Adrenal gland (tissue), 12 donors: ENCODE data around the gene KSR2. TPM values are rescaled to one million over a fixed set of nuclear protein-coding genes. Genes with fewer than 3 reads are reported as not detected.

Experiments
- DNase-seq, 7 donors: peaks; one replicate each; pipeline ENCODE4 v3.0.0-alpha.2; 2019 to 2020
- H3K27ac ChIP-seq, 5 donors: fragments of 200-600 bp; sonication (generic) in 4 of 5; 1 replicate in 3 of 5; 2 replicates in 2 of 5; pipeline versions ENCODE4 v1.5.1 to v1.8.0; 2016 to 2020; ENCODE audit warnings: mild to moderate bottlenecking in 1 of 5
- H3K27me3 ChIP-seq: fragments of 200-600 bp; 2 replicates; pipeline ENCODE4 v1.8.0; 2021
- H3K36me3 ChIP-seq, 2 donors: fragments of 200-600 bp; replicated peaks in 1 of 2; 1 replicate in 1 of 2; 2 replicates in 1 of 2; pipeline versions ENCODE4 v1.5.1 to v1.8.0; 2018 to 2022
- H3K4me1 ChIP-seq, 2 donors: fragments of 200-600 bp; replicated peaks in 1 of 2; 1 replicate in 1 of 2; 2 replicates in 1 of 2; pipeline versions ENCODE4 v1.5.1 to v1.8.0; 2018 to 2021
- H3K4me3 ChIP-seq, 4 donors: fragments of 200-600 bp; sonication (generic) in 3 of 4; one replicate each; pipeline ENCODE4 v1.5.1; 2016 to 2018
- H3K9me3 ChIP-seq, 3 donors: fragments of 200-600 bp; sonication (generic) in 1 of 3; replicated peaks in 1 of 3; 1 replicate in 2 of 3; 2 replicates in 1 of 3; pipeline versions ENCODE4 v1.5.1 to v1.8.0; 2016 to 2021
- POLR2A ChIP-seq, 2 donors: fragments of 450-650 bp; IDR thresholded peaks; one replicate each; pipeline ENCODE4 v1.6.1; 2017; ENCODE audit warnings: antibody characterized with exemption in 2 of 2, mild to moderate bottlenecking in 2 of 2, moderate library complexity in 1 of 2
- WGBS, 4 donors: extraction: QIAGEN DNeasy Blood & Tissue Kit in 2 of 4; methylation state at CpG; one replicate each; pipeline versions ENCODE4 v1.1.5 to v1.1.7; 2013 to 2017; 5-methylcytosine and 5-hydroxymethylcytosine counted together
- intact Hi-C, 2 donors: fragments of 100-400 bp; cut with DNase I; formaldehyde crosslinking; loops; one replicate each; pipeline versions ENCODE4 v1.14.1 to v1.15.0; 2022 to 2023
- polyA plus RNA-seq, 3 donors: library from polyadenylated mRNA; stranded (reverse); fragments of 200-250 nt in 2 of 3; fragments of 350-450 nt in 1 of 3; fragmentation: Illumina TruSeq in 1 of 3; extraction: RNeasy Lipid Tissue Mini Kit (QIAGEN cat#74804) in 1 of 3; gene quantifications; one replicate each; pipeline ENCODE4 v1.2.3, GENCODE V29; 2013 to 2014
- total RNA-seq, 9 donors: library from RNA; depleted of rRNA in 4 of 9; stranded (reverse); fragments of >200 nt in 4 of 9; fragments of 120-200 nt in 1 of 9; fragmentation: NEBNext Ultra II Directional in 1 of 9; extraction: Animal tissue kit (Norgen Biotek cat#: 25700) in 1 of 9; gene quantifications; one replicate each; pipeline versions ENCODE4 v1.1.0 to v1.2.4, GENCODE V29; 2013 to 2023
- TF ChIP-seq, protein P1 (sequence below), 6 experiments: fragments of 450-650 bp in 4 of 6; fragments of 200-600 bp in 2 of 6; sonication (generic) in 1 of 6; IDR thresholded peaks; 1 replicate in 5 of 6; 2 replicates in 1 of 6; pipeline versions ENCODE4 v1.5.1 to v1.8.0; 2016 to 2021; ENCODE audit warnings: antibody characterized with exemption in 6 of 6, mild to moderate bottlenecking in 2 of 6, moderate library complexity in 1 of 6
- donor health status: healthy with polysubstance abuse.
- donor health status: Bipolar disorder and iron deficiency.
- donor health status: DM: yes; HTN: yes; CAD: no.
- donor health status: DM: no; HTN: no; CAD: no.
- donor health status: DM: no; HTN: no; CAD: no.
- donor health status: DM: yes; HTN: yes; CAD: no.

Gene KSR2
- total and polyA plus RNA-seq, 12 donors, result 0.03 to 2.7 (median 0.84) TPM; not detected in 3

DNA sequence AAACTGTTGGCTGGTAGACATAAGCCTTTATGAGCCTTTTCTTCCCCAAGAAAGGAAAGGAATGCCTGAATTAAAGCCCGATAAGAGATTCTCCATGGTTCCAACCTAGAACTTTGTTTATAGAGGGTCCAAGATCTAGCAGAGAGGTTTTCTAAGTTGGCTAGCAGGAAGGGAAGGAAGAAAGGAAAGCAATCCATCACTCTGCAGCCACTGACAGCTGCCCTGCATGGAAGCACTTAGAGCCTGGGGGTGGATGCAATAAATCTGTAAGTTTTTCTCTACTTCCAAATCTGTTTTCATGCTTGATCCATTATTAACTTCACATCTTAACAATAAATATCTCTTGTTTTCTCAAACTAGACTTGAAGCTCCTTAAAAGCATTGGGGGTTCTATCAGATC, 224.4 kb downstream of the KSR2 start:
- Histone ChIP-seq H3K36me3 (no peaks in the 10 kb centered on the region), H3K4me3 (no peak overlapping the region), H3K27ac (no peak overlapping the region), H3K27me3 (no peaks in the 10 kb centered on the region), H3K4me1 (no peaks in the 10 kb centered on the region), H3K9me3 (no peaks in the 10 kb centered on the region)
- no peak for TF ChIP-seq POLR2A (IDR thresholded peaks at IDR 0.05)
- TF ChIP-seq, protein P1, sequence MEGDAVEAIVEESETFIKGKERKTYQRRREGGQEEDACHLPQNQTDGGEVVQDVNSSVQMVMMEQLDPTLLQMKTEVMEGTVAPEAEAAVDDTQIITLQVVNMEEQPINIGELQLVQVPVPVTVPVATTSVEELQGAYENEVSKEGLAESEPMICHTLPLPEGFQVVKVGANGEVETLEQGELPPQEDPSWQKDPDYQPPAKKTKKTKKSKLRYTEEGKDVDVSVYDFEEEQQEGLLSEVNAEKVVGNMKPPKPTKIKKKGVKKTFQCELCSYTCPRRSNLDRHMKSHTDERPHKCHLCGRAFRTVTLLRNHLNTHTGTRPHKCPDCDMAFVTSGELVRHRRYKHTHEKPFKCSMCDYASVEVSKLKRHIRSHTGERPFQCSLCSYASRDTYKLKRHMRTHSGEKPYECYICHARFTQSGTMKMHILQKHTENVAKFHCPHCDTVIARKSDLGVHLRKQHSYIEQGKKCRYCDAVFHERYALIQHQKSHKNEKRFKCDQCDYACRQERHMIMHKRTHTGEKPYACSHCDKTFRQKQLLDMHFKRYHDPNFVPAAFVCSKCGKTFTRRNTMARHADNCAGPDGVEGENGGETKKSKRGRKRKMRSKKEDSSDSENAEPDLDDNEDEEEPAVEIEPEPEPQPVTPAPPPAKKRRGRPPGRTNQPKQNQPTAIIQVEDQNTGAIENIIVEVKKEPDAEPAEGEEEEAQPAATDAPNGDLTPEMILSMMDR (IDR thresholded peaks at IDR 0.05), result no peak
- intact Hi-C loops, result no loop called here
- no peak for DNase-seq
- 25 to 53% (median 45%) methylated on average over 1 of the region's 1 CpG for WGBS, 4 donors

GRCh38 chr12:117743761-117744160, 225.0 kb downstream of the KSR2 start:
- intact Hi-C loops, result no loop called here
- TF ChIP-seq, protein P1 (IDR thresholded peaks at IDR 0.05), result no peak
- TF ChIP-seq POLR2A (IDR thresholded peaks at IDR 0.05), result no peak
- no peak overlapping the region for H3K27ac ChIP-seq
- 67 to 95% (median 83%) methylated on average over 1 of the region's 1 CpG for WGBS, 4 donors
- no peak for DNase-seq
- no peaks in the 10 kb centered on the region for H3K4me1 ChIP-seq
- H3K36me3 ChIP-seq, result no peaks in the 10 kb centered on the region
- no peaks in the 10 kb centered on the region for H3K27me3 ChIP-seq
- H3K4me3 ChIP-seq, result no peak overlapping the region
- H3K9me3 ChIP-seq, result no peaks in the 10 kb centered on the region

DNA sequence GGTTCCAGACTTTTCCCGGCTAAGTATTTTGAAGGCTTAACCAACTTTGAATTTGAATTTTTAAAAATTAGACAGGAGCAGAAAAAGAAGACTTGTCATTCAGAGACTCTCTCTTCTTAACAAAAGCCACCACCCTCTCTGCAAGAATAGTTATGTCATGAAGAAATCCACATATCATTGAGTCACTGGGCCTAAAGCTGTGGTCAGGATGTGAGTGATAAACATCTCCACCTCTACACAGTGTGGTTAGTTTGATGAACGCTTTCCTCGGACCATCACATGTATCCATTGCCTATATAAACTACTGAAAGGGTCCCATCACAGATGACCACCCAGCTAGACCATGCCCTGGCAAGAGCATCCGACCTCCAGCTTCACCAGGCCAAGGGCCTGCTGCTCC, 226.1 kb downstream of the KSR2 start:
- no peaks in the 10 kb centered on the region for H3K36me3 ChIP-seq
- H3K9me3 ChIP-seq, result no peaks in the 10 kb centered on the region
- no peak for DNase-seq
- 64 to 76% (median 74%) methylated on average over 4 of the region's 4 CpGs for WGBS, 4 donors
- no peaks in the 10 kb centered on the region for H3K27me3 ChIP-seq
- intact Hi-C loops, result no loop called here
- no peaks in the 10 kb centered on the region for H3K4me1 ChIP-seq
- TF ChIP-seq, protein P1 (IDR thresholded peaks at IDR 0.05), result no peak
- TF ChIP-seq POLR2A (IDR thresholded peaks at IDR 0.05), result no peak
- H3K4me3 ChIP-seq, result no peak overlapping the region
- no peak overlapping the region for H3K27ac ChIP-seq

DNA sequence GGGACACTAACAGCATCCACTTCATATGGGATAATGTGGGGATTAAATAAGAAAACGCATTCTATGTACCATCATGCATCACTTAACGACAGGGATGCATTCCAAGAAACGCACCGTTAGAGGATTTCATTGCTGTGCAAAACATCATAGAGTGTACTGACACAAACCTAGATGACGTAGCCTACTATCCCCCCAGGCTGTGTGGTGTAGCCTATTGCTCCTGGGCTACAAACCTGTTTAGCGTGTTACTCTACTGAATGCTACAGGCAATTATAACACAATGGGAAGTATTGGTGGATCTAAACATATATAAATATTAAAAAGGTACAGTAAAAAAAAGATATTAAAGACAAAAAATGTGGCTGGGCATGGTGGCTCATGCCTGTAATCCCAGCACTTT, 230.6 kb downstream of the KSR2 start:
- no peaks in the 10 kb centered on the region for H3K4me1 ChIP-seq
- intact Hi-C loops, result no loop called here
- H3K36me3 ChIP-seq, result no peaks in the 10 kb centered on the region
- 74 to 84% (median 80%) methylated on average over 6 of the region's 6 CpGs for WGBS, 4 donors
- DNase-seq, result no peak
- TF ChIP-seq POLR2A (IDR thresholded peaks at IDR 0.05), result no peak
- TF ChIP-seq, protein P1 (IDR thresholded peaks at IDR 0.05), result no peak
- no peaks in the 10 kb centered on the region for H3K27me3 ChIP-seq
- H3K4me3 ChIP-seq, result no peak overlapping the region
- H3K9me3 ChIP-seq, result no peaks in the 10 kb centered on the region
- no peak overlapping the region for H3K27ac ChIP-seq
